K562 treated with DMSO at 1 percent for 4 hours (cell line): ENCODE measurements around the gene AMDHD2. TPM values are rescaled to one million over a fixed set of nuclear protein-coding genes. Genes with fewer than 3 reads are reported as not detected.

Experiments
- total RNA-seq: library from RNA; unstranded; fragments of 300-600 nt; gene quantifications from 2 replicates; pipeline ENCODE4 v1.2.3, GENCODE V29; 2022; ENCODE audit not compliant: insufficient read depth

AMDHD2 gene
- 24.0 and 36.2 TPM in 2 replicates for total RNA-seq

GRCh38 chr16:2520097-2520783 lies at the start of gene AMDHD2:
Gene AMDHD2 (plus strand): TSS chr16:2520371. CDS start chr16:2520459, 88 bp downstream.

GRCh38 chr16:2471016-2471652 lies 49.0 kb upstream of the AMDHD2 start, which contains the start of gene NTN3:
Gene NTN3 (plus strand): TSS chr16:2471297. CDS start chr16:2471702, 405 bp downstream.

GRCh38 chr16:2474877-2475412 lies 45.2 kb upstream of the AMDHD2 start, which contains the start of gene TBC1D24:
Gene TBC1D24 (plus strand): TSS chr16:2475127. CDS start chr16:2496149, 21,022 bp downstream.

GRCh38 chr16:2513405-2514332 lies 6.5 kb upstream of the AMDHD2 start, which contains the start of gene ATP6V0C:
Gene ATP6V0C (plus strand): TSS chr16:2513952. CDS start chr16:2514104, 152 bp downstream.

GRCh38 chr16:2531371-2531695 lies 11.2 kb downstream of the AMDHD2 start, which contains the start of gene CEMP1:
Gene CEMP1 (minus strand): TSS chr16:2531408. CDS start chr16:2531073, 335 bp downstream.

GRCh38 chr16:2537451-2538379 lies 17.5 kb downstream of the AMDHD2 start, which contains the start of gene PDPK1:
Gene PDPK1 (plus strand): TSS chr16:2538021. CDS start chr16:2538113, 92 bp downstream.

Other genes starting within 250 kb of the AMDHD2 start
- 18.9 and 25.4 TPM in 2 replicates for gene ABCA3, start 179.6 kb upstream of the AMDHD2 start, total RNA-seq
- gene CCNF, start 90.9 kb upstream of the AMDHD2 start, total RNA-seq = 25.8 and 36.2 TPM in 2 replicates
- gene TEDC2, start 60.3 kb upstream of the AMDHD2 start, total RNA-seq = 24.5 and 30.6 TPM in 2 replicates
- gene NTN3, start 49.1 kb upstream of the AMDHD2 start, total RNA-seq = 0.42 TPM in 1 of 2 replicates, not detected in the other
- gene TBC1D24, start 45.2 kb upstream of the AMDHD2 start, total RNA-seq = 5.7 and 10.9 TPM in 2 replicates
- 470 and 495 TPM in 2 replicates for gene ATP6V0C, start 6.4 kb upstream of the AMDHD2 start, total RNA-seq
- gene CEMP1, start 11.0 kb downstream of the AMDHD2 start, total RNA-seq = 5.9 and 8.3 TPM in 2 replicates
- gene PDPK1, start 17.6 kb downstream of the AMDHD2 start, total RNA-seq = 23.1 and 30.0 TPM in 2 replicates
- 55.1 and 57.0 TPM in 2 replicates for gene KCTD5, start 162.2 kb downstream of the AMDHD2 start, total RNA-seq
- 0.61 and 1.9 TPM in 2 replicates for gene PRSS27, start 199.9 kb downstream of the AMDHD2 start, total RNA-seq
- gene SRRM2, start 232.3 kb downstream of the AMDHD2 start, total RNA-seq = 145 and 244 TPM in 2 replicates